HG02970 (cell line): ENCODE data around the gene ZNF684.
"Not testable (repeated sequence)": the region's sequence is repeated elsewhere in the genome, so short reads cannot be mapped to it uniquely, and the experiment has no call there.

Source experiments
- ATAC-seq: cut with Tn5 transposase; IDR thresholded peaks from one replicate; pipeline ENCODE4 v1.9.1; 2021; ENCODE audit warnings: mild to moderate bottlenecking, moderate library complexity, moderate number of reproducible peaks; ENCODE audit not compliant: unreplicated experiment, low FRiP score

Gene ZNF684

GRCh38 chr1:40564913-40565312 lies 33.5 kb downstream of the ZNF684 start:
- ATAC-seq = no peak

DNA sequence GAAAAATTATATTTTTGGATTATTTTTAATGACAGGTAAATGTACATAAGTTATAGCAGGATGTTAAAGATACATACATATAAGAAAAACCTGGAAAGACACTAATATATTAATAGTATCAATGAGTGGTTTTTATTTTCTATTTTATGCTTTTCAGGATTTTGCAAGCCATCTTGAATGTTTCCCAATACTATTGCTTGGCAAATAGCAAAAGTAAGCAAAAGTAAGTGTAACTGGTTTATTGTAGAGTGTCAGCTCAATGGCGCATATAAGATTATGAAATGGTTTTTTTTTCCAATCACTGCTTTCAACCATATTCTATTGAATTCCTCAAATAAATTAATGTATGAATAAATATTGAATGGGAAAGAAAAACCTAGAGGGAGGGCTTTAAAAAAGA lies 36.4 kb downstream of the ZNF684 start:
- no peak for ATAC-seq

DNA sequence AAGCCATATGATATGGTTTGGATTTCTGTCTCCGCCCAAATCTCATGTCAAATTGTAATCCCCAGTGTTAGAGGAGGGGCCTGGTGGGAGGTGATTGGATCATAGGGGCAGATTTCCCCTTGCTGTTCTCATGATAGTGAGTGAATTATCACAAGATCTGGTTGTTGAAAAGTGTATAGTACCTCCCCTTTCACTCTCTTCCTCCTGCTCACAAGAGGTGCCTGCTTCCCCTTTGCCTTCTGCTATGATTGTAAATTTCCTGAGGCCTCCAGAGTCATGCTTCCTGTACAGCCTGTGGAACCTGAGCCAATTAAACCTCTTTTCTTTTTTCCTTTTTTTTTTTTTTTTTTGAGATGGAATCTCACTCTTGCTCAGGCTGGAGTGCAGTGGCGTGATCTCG lies 43.4 kb downstream of the ZNF684 start:
- not testable (repeated sequence) for ATAC-seq

DNA sequence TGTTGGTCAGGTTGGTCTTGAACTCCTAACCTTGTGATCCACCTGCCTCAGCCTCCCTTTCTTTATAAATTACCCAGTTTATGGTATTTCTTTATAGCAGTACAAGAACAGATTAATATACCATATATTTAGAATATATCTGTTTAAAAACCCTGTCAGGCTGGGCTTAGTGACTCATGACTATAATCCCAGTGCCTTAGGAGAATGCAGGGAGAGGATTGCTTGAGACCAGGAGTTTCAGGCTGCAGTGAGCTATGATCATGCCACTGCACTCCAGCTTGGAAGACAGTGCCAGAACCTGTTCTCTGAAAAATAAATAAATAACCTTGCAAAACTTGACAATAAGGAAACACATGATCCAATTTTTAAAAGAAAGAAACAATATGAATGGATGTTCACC lies 43.9 kb downstream of the ZNF684 start:
- no peak for ATAC-seq

- ATAC-seq = no peak
These were observed 50.7 kb downstream of the ZNF684 start for GRCh38 chr1:40582116-40582515.

- no peak for ATAC-seq
These were observed 52.5 kb downstream of the ZNF684 start for GRCh38 chr1:40583980-40584379.

DNA sequence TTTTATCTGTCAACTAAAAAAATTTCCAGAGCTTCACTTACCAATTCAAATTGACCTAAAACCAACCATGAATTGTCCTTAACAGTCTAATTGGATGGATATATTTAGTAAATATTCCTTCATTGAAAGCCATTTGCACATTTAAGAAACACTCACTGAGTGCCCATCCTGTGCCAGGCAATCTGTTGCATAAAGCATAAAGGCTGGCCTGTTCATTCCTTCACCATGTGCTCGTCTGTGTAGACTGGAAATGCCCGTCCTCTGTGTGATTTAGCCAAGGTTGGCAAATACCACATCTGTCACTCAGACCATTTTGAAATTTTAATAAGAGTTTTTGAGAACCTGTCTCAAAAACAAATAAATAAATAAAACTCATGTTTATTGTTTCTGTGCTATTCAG lies 57.1 kb downstream of the ZNF684 start:
- ATAC-seq = no peak

DNA sequence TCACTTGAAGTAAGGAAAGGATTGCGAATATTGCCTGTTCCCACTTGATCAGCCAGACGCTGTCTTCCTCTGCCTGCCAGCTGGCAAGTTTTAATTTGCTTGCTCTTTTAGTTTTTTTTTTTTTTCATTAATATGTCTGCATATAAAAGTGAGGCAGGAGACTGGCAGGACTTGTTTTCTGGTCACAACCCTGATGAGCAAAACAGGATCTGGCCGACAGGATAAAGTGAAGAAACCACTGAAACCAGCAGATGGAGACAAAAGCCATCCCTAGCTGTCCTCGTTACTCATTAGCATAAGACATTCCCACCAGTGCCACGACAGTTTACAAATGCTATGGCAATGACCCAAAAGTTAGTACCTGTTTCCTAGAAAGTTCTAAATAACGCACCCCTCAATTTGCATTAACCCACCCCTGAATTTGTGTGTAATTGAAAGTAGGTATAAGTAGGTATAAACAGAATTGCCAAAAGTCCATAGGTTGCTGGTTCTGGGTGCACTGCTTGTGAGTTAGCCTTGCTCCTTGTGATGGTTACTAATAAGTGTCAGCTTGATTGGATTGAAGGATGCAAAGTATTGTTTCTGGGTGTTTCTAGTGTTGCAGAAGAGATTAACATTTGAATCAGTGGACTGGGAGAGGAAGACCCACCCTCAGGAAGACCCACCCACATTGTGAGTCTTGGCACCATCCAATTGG lies 60.8 kb downstream of the ZNF684 start:
- ATAC-seq = no peak

DNA sequence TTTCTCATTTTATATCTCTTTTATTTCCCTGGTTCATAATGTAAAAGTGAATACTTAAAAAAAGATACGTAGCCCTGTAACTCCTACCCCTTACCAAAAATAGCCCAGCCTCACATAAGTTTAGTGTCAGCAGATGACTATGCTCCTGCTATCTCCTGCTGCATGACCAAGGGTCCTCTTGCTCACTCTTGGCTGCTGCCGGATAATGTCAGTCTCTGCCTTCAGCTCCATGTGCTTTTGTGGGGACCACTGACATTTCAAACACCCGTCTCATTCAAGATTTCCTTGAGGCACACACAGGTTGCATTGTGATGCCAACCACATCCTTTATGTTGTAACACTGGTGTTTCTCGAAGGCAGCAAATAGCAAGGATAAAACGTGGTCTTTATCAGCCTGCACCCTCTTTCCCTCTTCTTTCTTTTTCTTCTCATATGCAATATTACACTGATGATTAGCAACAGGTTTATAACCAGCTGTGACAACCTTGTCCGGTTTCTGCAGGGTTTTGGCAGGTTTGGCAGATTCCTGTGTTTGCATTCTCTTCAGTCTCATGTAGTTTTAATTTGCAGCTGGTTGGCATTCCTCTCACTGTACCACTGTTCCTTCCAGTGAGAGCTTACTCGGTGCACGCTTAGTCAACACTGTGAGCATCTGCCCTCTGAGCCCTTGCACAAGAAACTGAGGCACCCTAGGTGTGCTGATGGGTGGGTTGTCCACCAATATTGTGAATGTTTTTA lies 62.2 kb downstream of the ZNF684 start:
- no peak for ATAC-seq

DNA sequence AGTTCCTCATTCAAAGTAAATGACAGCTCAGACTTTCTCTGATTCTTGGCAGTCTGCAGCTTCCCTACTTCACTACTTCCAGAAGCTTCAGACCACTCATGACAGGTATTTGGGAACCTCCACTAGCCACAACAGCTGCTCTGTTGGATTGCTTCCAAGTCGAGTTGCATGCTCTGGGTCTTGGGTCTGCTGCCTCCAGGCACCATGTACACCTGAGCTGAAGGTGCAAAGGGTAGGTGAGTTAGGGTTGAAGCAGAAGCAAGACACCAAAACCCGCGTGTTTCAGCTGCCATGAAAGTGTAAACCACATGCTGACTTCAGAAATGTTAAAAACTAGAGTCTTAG lies 62.7 kb downstream of the ZNF684 start:
- ATAC-seq = no peak

DNA sequence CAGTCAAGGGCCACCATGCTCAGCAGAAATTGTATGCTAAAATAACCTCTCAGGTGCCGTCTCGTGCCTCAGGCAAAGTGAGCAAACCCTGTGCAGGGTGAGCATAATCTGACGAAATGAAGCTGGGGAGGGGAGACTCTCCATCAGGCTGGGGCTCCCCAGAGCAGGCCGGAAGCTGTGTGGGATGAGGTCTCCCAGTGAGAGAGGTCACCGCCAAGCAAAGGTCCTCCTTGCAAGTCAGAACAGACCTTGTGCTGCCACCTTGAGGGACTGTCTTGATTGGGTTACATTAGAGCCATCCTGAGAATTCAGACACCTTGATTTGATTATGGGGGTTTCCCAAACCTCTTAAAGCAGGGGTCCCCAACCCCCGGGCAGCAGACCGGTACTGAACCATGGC lies 64.2 kb downstream of the ZNF684 start:
- no peak for ATAC-seq
